ENCODE results near the gene PALM2AKAP2. TPM values are rescaled to one million over a fixed set of nuclear protein-coding genes. Genes with fewer than 3 reads are reported as not detected.

The PALM2AKAP2 gene
- total RNA-seq, 2 donors from 2014 or later = not detected

DNA sequence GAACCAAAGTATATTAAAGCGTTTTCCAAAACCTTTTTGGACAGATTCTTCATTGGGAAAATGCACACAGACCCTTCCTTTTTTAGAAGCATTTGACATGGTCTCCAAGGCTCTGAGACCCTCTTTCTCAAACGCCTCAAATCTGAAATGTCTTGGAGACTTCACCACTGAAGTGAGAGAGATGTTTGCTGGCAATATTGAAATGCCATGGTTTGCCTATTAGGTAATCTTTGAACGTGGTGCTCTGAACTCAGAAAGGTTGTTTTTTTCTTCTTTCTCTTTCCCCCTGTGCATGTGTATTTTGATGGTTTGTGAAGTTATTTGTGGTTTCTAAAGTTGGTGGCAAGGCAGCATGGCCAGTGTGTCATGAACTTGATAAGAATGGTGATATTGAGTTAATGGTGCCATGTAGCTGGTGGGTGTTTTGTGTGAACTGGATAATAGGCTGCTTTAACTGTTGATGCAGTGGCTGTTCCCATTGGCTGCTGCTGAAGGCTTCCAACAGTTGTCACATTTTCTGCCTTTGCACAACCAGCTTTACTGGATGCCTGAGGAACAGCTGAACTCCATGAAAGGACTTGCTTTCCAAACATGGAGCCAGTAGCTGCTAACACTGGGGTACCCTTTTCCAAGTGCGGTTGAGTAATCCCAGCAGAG lies 1.7 kb downstream of the PALM2AKAP2 start:
- Mint-ChIP-seq H3K36me3 (no peaks in the 10 kb centered on the region), H3K27ac (no peak overlapping the region), H3K4me1 (ENCODE audit: low read depth in 2 of 2) (no peaks in the 10 kb centered on the region), H3K27me3 (peaks cover 19 to 46% of the 10 kb centered on the region in 2 donors), H3K4me3 (no peak overlapping the region), H3K9me3 (peaks cover 5% of the 10 kb centered on the region)
- no peak for DNase-seq (ENCODE audit: low spot score)
- ATAC-seq = no peak

DNA sequence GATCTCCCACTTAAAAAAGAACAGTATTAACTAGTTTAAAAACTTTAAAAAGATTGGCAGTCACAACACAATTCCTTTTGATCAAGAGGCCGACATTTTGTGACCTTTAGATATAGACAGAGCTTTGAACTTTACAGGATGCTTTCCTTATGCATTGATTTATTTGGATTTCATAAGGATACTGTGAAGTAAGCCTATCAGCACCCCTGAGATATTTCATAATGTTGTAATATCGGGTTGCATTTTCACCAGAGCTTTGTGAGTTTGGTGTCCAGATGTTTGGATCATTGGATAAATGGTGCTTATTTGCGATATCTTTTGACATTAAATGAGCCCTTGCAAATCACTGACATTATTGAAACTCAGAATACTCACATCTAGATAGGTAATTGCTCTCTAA lies 7.7 kb downstream of the PALM2AKAP2 start:
- Mint-ChIP-seq H3K36me3 (no peaks in the 10 kb centered on the region), H3K4me3 (no peak overlapping the region), H3K27ac (no peak overlapping the region), H3K4me1 (ENCODE audit: low read depth in 2 of 2) (no peaks in the 10 kb centered on the region), H3K27me3 (peaks cover 3 to 17% of the 10 kb centered on the region in 2 donors), H3K9me3 (no peaks in the 10 kb centered on the region)
- no peak for DNase-seq (ENCODE audit: low spot score)
- ATAC-seq = no peak

DNA sequence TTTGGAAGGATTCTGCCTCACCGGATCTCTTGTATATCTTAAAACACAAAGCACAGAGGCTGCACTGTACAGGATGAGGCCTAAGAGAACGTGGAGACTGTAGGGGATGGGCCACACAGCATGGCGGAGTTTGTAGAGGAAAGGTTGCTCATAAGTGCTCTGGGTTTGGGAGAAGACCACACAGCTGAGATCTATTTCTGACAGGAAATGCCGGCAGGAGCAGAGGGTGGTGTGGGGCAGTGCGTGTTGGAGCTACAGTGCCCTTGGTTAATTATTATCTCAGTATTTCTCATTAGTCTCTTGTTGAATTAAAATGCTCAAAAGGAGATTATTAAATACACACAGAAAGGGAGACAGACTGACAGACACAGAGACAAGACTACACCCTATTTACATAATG lies 9.6 kb downstream of the PALM2AKAP2 start:
- no peak overlapping the region for H3K4me3 Mint-ChIP-seq
- peaks cover 3 to 14% of the 10 kb centered on the region in 2 donors for H3K27me3 Mint-ChIP-seq
- no peak for DNase-seq (ENCODE audit: low spot score)
- no peaks in the 10 kb centered on the region for H3K36me3 Mint-ChIP-seq
- H3K4me1 Mint-ChIP-seq (ENCODE audit: low read depth in 2 of 2) = no peaks in the 10 kb centered on the region
- no peak for ATAC-seq
- H3K27ac Mint-ChIP-seq = no peak overlapping the region
- no peaks in the 10 kb centered on the region for H3K9me3 Mint-ChIP-seq

DNA sequence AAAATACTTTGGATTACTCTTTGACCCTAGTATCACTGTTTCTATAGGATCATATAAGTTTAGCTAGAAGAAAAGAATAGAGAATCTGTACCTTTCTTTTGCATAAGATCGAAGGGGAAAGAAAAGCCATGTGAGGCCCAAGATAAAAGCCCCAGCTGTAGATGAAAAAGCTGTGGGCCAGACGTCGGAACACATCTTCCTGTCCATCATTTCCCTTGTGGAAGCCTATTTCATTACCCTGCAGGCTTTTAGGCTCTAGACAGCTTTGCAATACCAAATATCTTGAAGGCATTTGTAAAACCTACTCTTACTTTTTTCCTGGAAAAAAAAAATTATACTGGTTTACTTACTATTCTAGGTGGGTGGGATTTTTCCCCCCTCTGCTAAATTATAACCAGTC lies 10.0 kb downstream of the PALM2AKAP2 start:
- no peaks in the 10 kb centered on the region for H3K36me3 Mint-ChIP-seq

DNA sequence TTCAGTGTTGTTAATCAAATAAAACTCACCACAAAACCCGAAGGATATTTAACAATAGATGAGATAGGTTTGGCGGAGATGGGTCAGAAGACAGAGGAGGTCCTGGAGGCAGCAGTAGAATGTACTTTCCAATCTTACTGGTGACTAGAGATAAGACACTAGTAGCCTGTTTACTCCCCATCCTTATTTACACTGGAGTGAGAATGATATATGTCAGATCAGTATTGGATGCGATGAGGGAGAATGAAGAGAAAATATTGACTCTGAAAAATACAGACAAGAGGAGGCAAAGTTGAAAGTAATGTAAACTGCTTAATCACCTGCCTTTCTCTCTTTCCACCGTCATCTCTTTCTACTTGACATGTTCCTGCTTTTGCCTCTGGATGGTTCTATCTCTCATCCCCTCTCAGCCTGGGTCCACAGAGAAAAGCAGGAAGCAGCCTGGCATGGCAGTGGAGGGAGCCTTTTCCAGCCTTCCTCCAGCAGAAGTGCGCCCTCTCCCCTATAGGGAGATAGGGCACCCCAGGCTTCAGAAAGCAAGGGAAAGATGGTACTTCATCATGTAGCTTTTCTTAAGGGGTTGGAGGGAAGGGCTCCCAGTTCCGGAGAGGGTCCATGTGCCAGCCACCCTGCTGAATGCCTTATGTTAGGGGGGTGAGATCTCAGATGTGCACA lies 11.1 kb downstream of the PALM2AKAP2 start:
- Mint-ChIP-seq H3K27me3 (peaks cover 3 to 5% of the 10 kb centered on the region in 2 donors), H3K27ac (no peak overlapping the region), H3K36me3 (no peaks in the 10 kb centered on the region), H3K4me3 (no peak overlapping the region), H3K4me1 (ENCODE audit: low read depth in 2 of 2) (no peaks in the 10 kb centered on the region), H3K9me3 (no peaks in the 10 kb centered on the region)
- DNase-seq (ENCODE audit: low spot score) (no peak), ATAC-seq (no peak)

More for the DNA sequence above, 10.0 kb downstream of the PALM2AKAP2 start:
- Mint-ChIP-seq H3K4me1 (ENCODE audit: low read depth in 2 of 2) (no peaks in the 10 kb centered on the region), H3K27ac (no peak overlapping the region), H3K9me3 (no peaks in the 10 kb centered on the region), H3K4me3 (no peak overlapping the region), H3K27me3 (peaks cover 3 to 10% of the 10 kb centered on the region in 2 donors)
- no peak for ATAC-seq
- DNase-seq (ENCODE audit: low spot score) = no peak

DNA sequence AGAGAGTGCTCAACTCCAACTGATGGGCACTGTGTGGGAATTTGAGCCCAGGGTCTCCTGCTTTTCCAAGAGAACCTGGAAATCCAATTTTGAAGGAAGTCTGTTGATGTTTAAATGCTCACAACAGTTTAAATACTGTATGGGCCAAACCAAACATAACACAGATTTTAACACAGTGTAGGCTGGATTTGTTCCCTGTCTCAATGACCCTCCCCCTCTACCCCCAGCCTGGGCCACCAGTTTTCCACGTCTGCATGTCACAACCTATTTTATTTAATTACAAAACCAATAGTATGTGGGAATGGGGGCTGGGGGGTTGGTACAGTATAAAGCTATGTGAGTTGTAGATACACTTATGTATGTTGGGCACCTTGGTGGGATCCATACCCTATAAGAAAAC lies 11.7 kb downstream of the PALM2AKAP2 start:
- Mint-ChIP-seq H3K4me3 (no peak overlapping the region), H3K36me3 (no peaks in the 10 kb centered on the region)

DNA sequence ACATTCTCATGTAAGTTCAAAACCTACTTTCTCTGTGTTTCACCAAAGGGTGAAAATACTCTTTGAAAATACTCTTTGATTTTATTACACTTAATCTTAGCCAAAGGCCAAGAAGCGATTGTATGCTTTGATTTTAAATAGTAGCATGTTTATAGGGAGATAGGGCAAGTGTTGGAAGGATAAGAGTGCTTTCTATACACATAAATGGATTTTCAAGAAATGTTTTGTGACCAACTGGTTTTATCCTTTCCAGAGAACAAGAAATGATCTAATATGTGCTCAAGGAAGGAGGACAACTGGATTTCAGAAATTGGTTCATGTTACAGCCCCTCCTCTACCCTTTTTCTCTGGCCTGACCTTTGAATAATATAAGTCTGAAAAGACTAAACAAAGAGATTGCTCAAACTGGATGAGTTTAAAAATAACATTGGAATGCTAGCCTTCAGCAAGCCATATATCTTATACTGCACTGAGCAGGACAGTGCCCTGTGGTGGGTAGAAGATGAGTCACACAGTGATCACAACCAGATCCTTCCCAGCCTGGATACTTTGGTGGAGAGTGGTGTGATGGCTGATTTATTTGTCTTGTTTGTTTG lies 13.1 kb downstream of the PALM2AKAP2 start:
- DNase-seq (ENCODE audit: low spot score) = no peak
- Mint-ChIP-seq H3K9me3 (no peaks in the 10 kb centered on the region), H3K4me1 (ENCODE audit: low read depth in 2 of 2) (no peaks in the 10 kb centered on the region), H3K4me3 (no peak overlapping the region), H3K27me3 (peaks cover 3 to 5% of the 10 kb centered on the region in 2 donors), H3K27ac (no peak overlapping the region), H3K36me3 (no peaks in the 10 kb centered on the region)
- ATAC-seq = no peak

More for the DNA sequence above, 11.7 kb downstream of the PALM2AKAP2 start:
- H3K27me3 Mint-ChIP-seq = peaks cover 3 to 5% of the 10 kb centered on the region in 2 donors
- H3K4me1 Mint-ChIP-seq (ENCODE audit: low read depth in 2 of 2) = no peaks in the 10 kb centered on the region
- DNase-seq (ENCODE audit: low spot score) (no peak), ATAC-seq (no peak)
- H3K27ac Mint-ChIP-seq = no peak overlapping the region
- no peaks in the 10 kb centered on the region for H3K9me3 Mint-ChIP-seq

DNA sequence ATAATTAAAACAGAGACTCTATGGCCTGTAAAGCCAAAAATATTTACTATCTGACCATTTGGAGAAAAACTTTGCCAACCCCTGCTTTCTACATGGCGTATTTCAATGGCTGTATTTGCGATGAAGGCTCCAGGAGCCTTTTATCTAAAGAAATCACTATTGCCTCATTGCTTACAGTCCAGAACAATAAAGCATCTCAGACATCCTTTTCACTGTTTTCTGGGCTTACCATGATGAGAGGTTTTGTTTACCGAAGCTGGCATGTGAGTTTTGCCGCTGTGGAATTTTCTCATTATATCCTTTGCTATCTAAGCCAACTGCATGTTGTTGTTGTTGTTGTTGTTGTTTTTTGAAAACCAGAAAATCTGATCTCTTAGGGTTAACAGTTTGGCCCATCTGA lies 13.9 kb downstream of the PALM2AKAP2 start:
- H3K4me3 Mint-ChIP-seq = no peak overlapping the region
- no peak for DNase-seq (ENCODE audit: low spot score)
- ATAC-seq = no peak
- H3K4me1 Mint-ChIP-seq (ENCODE audit: low read depth in 2 of 2) = no peaks in the 10 kb centered on the region
- H3K27ac Mint-ChIP-seq = no peak overlapping the region
- H3K9me3 Mint-ChIP-seq = no peaks in the 10 kb centered on the region
- H3K36me3 Mint-ChIP-seq = no peaks in the 10 kb centered on the region
- peaks cover 3 to 5% of the 10 kb centered on the region in 2 donors for H3K27me3 Mint-ChIP-seq

DNA sequence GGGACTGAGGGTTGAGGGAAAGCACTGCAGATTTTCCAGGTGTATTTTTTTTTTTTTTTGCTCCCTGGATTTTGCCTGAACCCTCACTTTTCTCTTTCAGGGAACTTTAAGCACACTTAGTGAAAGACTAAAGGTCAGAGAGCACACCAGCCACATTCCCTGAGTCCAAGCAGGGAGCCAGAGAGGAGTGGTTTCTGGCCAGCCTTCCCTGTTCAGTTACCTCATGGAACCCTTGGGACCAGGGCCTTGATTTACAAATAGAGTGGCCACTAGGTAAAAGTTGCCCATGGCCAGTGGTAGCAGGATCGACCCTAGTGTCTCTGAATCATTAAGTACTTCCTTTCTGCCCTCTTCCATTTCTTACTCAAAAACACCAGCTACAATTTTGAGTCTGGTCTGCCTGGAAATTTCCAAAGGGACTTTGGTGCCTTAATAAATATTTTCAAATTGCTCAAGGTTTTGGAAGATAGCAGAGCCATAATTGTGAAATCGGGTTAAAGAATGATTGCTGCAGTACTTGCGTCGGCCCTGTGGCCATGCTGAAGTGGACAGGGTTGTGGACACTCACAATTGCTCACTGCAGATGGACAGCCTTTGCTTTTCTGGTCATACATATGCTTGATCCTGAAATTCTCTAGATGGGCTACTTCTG lies 14.5 kb downstream of the PALM2AKAP2 start:
- Mint-ChIP-seq H3K27ac (no peak overlapping the region), H3K9me3 (no peaks in the 10 kb centered on the region), H3K36me3 (no peaks in the 10 kb centered on the region), H3K4me3 (no peak overlapping the region), H3K27me3 (peaks cover 3 to 5% of the 10 kb centered on the region in 2 donors), H3K4me1 (ENCODE audit: low read depth in 2 of 2) (no peaks in the 10 kb centered on the region)
- no peak for ATAC-seq
- no peak for DNase-seq (ENCODE audit: low spot score)

DNA sequence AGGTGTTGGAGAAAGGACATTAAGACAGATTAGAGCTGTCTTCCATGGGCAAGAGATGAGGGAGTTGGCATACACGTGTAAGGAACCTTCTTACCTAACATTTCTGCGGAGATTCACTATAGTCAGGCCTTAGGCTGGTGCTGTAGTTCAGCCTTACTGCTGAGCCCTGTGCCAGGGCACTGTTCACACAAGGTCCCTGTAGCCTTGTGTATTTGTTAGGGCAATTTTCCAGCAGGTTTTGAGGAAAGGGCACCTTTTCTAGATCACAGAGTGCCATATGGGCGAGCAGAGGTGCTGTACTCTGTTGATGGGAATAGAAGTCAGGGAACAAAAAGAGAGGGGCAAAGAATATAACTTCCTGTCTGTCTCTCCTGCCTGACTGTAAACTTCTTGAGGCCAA lies 15.6 kb downstream of the PALM2AKAP2 start:
- ATAC-seq = no peak
- Mint-ChIP-seq H3K27me3 (peaks cover 3 to 7% of the 10 kb centered on the region in 2 donors), H3K4me1 (ENCODE audit: low read depth in 2 of 2) (no peaks in the 10 kb centered on the region), H3K27ac (no peak overlapping the region), H3K4me3 (no peak overlapping the region), H3K36me3 (no peaks in the 10 kb centered on the region), H3K9me3 (no peaks in the 10 kb centered on the region)
- DNase-seq (ENCODE audit: low spot score) = no peak

DNA sequence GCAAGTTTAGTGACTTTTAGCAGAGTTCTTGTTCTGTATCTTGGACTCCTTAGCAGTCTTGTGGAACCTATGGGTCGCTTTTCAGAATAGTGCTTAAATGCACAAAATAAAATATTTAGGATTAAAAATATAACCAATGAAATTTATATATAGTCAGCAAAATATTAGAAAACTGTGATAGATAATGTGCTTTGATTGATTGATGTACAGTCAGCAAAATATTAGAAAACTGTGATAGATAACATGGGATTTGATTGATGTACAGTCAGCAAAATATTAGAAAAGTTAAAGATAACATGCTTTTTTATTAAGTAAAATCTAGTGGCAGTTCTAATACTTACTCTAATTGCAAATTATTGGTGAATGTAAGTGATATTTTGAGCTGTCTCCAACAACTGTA lies 16.1 kb downstream of the PALM2AKAP2 start:
- H3K27ac Mint-ChIP-seq = no peak overlapping the region
- H3K4me1 Mint-ChIP-seq (ENCODE audit: low read depth in 2 of 2) = no peaks in the 10 kb centered on the region
- DNase-seq (ENCODE audit: low spot score) = no peak
- no peaks in the 10 kb centered on the region for H3K36me3 Mint-ChIP-seq
- H3K27me3 Mint-ChIP-seq = peaks cover 5 to 8% of the 10 kb centered on the region in 2 donors
- no peak for ATAC-seq
- no peaks in the 10 kb centered on the region for H3K9me3 Mint-ChIP-seq
- H3K4me3 Mint-ChIP-seq = no peak overlapping the region

DNA sequence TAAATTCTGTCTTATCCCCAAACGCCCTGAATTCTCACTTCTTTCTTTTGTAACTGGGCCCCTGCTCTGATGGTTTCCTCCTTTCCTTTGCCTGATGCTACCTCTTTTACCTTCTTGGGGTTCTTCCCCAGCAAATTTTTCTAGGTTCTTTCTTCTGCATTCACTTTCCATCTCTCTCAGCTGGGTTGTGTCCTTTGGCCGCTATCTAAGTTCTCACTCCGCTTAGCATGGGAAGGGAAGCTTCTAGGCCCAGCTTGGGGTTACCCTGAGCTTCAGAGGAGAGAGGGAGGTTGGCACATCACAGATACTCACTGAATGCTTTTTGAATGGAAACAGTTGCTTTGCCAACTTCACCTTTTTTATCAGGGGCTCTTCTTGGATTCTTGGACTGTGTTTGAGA lies 17.0 kb downstream of the PALM2AKAP2 start:
- no peak overlapping the region for H3K27ac Mint-ChIP-seq
- DNase-seq (ENCODE audit: low spot score) (no peak), ATAC-seq (no peak)
- H3K9me3 Mint-ChIP-seq = no peaks in the 10 kb centered on the region
- H3K4me1 Mint-ChIP-seq (ENCODE audit: low read depth in 2 of 2) = no peaks in the 10 kb centered on the region
- H3K27me3 Mint-ChIP-seq = peaks cover 5 to 10% of the 10 kb centered on the region in 2 donors
- no peak overlapping the region for H3K4me3 Mint-ChIP-seq
- H3K36me3 Mint-ChIP-seq = no peaks in the 10 kb centered on the region

DNA sequence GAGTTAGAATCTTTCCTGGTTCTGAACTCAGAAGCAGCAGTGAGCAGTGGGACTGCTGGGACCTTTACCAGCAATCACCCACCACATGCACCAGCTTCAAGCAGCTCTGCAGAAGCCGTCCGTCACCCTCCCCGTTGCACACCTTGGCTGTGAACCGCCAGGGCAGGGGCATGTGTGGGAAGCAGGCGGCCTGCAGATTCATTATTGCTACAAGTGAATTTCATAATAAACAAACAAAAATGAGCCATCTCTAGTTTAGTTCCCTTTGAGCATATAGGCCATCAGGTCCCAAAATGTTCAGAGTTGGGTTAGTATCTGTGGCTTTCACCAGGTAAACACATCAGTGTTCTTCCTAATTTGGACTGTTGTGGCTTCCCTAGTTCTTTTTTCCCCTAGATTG lies 17.5 kb downstream of the PALM2AKAP2 start:
- H3K27ac Mint-ChIP-seq = no peak overlapping the region
- H3K9me3 Mint-ChIP-seq = no peaks in the 10 kb centered on the region
- peaks cover 5 to 10% of the 10 kb centered on the region in 2 donors for H3K27me3 Mint-ChIP-seq
- no peaks in the 10 kb centered on the region for H3K36me3 Mint-ChIP-seq
- ATAC-seq = no peak
- H3K4me3 Mint-ChIP-seq = no peak overlapping the region
- H3K4me1 Mint-ChIP-seq (ENCODE audit: low read depth in 2 of 2) = no peaks in the 10 kb centered on the region
- no peak for DNase-seq (ENCODE audit: low spot score)

DNA sequence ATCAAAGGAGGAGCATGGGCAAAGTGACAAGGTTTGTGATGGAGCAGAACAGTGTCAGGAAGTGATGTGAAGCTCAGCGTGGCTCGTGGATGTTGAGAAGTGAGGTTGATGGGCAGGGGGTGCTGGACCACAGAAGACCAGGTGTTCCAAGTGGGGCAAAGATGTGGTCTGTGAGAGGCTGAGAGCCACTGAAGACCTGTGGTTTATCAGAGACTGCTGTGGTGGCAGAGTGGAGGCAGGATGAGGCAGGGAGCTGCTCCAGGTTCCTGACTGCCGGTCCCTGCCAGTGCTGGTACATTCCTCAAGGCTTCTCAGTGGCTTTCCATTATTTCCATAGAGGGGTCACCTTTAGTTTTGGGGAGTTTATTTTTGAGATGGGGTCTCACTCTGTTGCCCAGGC lies 19.1 kb downstream of the PALM2AKAP2 start:
- ATAC-seq = peak in 1 of 2 donors; percentile 29
- Mint-ChIP-seq H3K27me3 (peaks cover 5 to 10% of the 10 kb centered on the region in 2 donors), H3K4me3 (no peak overlapping the region), H3K36me3 (no peaks in the 10 kb centered on the region), H3K4me1 (ENCODE audit: low read depth in 2 of 2) (no peaks in the 10 kb centered on the region), H3K27ac (no peak overlapping the region), H3K9me3 (no peaks in the 10 kb centered on the region)
- no peak for DNase-seq (ENCODE audit: low spot score)

All from natural killer cell treated with Interleukin-12 subunit alpha and Interleukin-12 subunit beta and Interleukin-15 and Interleukin-18, amount 100 ng/mL, for 72 hours (primary cell).